ENCODE measurements around the gene CTSE.
A peak's percentile ranks its signal among the peaks of the same experiment; 100 is the strongest.
"Not testable (repeated sequence)": the region's sequence is repeated elsewhere in the genome, so short reads cannot be mapped to it uniquely, and the experiment has no call there.

CTSE gene

DNA sequence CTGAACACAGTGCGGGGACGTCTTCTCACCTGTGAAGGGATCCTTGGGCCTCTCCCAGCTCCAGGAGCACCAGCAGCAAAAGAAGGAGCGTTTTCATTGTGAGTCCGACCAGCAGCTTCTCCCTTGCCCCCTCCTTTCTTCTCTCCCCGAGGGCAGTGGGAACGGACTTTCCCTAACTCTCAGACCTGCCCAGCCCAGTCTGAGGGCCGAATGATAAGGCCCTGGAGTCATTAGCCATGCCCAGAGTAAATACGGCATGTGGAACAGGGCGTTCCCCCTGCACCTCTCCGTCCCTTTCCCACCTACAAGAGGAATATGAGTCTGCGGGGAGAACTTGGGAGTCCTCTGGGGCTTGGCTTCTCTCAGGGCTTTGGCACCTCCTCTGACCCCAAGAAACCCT lies at the start of gene CTSE:
Gene CTSE (minus strand): TSS at position 201 of the 400 bp plus-strand sequence. CDS start 104 bp downstream, at position 97.
- no peak within 1 kb of the TSS for H3K4me3 ChIP-seq (ENCODE audit: low read depth, low read length)
- DNase-seq (ENCODE audit: low read depth), result no peak
- no peak for TF ChIP-seq CTCF (IDR thresholded peaks at IDR 0.05; ENCODE audit: low read depth, low read length, missing control alignments)

DNA sequence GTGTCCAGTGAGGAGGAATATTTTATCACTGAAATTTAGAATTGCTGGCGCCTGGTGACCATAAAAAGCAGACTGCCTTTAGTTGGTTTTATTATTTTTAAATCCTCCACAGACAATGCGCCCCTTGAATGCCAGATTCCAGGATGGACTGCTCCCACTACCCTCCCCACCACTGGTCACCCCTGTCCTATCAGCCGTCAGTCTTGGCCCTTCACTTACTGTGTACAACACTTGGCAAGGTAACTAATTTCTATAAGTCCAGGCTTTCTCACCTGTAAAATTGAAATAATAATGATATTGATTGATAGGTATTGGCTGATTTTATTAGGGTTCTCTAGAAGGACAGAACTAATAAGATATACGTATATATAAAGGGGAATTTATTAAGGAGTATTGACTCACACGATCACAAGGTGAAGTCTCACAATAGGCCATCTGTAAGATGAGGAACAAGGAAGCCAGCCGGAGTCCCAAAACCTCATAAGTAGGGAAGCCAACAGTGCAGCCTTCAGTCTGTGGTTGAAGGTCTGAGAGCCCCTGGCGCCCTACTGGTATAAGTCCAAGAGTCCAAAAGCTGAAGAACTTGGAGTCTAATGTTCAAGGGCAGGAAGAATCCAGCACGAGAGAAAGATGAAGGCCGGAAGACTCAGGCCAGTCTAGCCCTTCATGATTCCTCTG lies 47.1 kb upstream of the CTSE start:
- no peak for TF ChIP-seq CTCF (IDR thresholded peaks at IDR 0.05; ENCODE audit: low read depth, low read length, missing control alignments)
- no peak for DNase-seq (ENCODE audit: low read depth)
- H3K4me3 ChIP-seq (ENCODE audit: low read depth, low read length), result no peak overlapping the region

DNA sequence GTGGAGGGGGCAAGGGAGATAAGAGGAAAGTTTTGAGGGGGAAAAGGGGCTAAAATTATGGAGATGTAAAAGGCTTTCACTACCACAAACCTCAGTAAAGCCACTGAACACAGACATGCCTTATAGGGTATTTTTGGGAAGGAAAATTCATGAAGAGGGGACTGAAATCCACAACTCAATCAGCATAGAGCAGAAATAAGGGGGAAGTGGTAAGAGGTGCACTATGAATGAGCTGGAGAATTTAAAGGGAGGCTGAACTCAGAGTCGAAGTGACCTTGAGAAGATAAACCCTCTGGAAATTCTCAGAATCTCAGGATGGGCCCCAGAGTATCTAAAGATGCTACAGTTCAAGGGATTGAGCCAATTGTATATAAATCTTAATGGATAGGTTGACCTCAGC lies 44.6 kb upstream of the CTSE start:
- TF ChIP-seq CTCF (IDR thresholded peaks at IDR 0.05; ENCODE audit: low read depth, low read length, missing control alignments), result no peak
- no peak for DNase-seq (ENCODE audit: low read depth)

DNA sequence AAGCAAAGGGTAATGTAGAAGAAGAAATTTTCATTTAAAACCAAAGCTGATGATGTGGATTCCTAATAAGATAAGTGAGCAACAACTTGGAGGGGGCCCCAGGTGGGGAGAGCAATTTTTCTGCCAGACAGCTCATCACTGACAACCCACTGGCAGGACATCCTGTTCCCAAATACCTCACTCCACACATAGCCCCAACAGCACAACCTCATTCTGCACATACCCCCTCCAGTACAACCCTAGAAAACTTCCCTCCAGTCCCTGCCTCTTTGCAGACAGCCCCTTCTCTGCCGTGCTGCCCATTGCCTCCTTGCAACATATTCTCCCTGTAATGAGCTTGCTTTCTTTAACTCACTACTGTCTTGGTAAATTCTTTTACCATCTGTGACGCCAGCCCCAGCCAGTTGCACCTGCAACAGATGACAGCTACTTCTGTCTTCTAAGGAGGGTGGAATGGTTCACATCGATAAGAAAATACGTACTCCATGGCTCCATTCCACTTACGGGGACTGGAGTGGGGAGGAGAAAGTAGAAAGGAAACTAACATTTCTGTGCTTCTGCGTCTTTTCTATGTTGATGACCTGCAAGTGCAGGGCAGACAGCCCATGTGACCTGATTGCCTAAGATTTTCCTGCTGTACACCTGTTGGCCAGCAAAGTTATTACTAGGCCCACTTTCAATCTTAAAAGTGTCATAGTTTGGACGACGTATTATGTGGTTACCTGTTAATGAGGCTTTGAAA lies 44.0 kb upstream of the CTSE start:
- TF ChIP-seq CTCF (IDR thresholded peaks at IDR 0.05; ENCODE audit: low read depth, low read length, missing control alignments), result no peak
- no peak overlapping the region for H3K4me3 ChIP-seq (ENCODE audit: low read depth, low read length)
- no peak for DNase-seq (ENCODE audit: low read depth)

More for the DNA sequence above, 44.6 kb upstream of the CTSE start:
- no peak overlapping the region for H3K4me3 ChIP-seq (ENCODE audit: low read depth, low read length)

DNA sequence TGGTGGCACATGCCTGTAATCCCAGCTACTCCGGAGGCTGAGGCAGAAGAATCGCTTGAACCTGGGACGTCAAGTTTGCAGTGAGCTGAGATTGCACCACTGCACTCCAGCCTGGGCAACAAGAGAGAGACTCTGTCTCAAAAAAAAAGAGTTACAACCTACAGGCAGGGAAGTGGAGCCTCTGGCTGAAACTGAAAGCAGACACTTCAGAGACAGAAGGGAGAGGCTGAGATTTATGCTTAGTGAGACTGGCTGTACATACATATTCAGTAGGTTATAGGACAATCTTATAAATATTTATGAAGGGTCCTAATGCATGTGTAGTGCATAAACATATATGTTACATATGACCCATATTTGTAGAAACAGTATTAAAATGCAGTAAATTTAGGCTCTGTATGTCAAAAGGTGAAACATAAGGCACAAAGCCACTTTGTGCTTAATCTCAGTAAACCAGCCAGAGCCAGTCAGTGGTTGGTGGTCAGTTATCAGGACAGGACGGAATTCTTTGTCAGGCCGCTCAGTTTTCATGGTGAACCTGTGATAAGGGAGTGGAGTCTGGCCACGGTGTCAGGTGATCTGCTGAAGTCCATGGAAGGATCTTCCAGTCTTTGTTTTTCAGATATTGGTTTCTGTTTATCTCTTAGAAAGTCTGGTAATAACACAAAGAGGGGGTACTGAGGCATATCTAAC lies 42.9 kb upstream of the CTSE start:
- TF ChIP-seq CTCF (IDR thresholded peaks at IDR 0.05; ENCODE audit: low read depth, low read length, missing control alignments), result no peak
- H3K4me3 ChIP-seq (ENCODE audit: low read depth, low read length), result no peak overlapping the region
- DNase-seq (ENCODE audit: low read depth), result peak; percentile 53

GRCh38 chr1:206065547-206066145 lies 42.0 kb upstream of the CTSE start:
- H3K4me3 ChIP-seq (ENCODE audit: low read depth, low read length), result no peak overlapping the region
- no peak for TF ChIP-seq CTCF (IDR thresholded peaks at IDR 0.05; ENCODE audit: low read depth, low read length, missing control alignments)
- DNase-seq (ENCODE audit: low read depth), result no peak

DNA sequence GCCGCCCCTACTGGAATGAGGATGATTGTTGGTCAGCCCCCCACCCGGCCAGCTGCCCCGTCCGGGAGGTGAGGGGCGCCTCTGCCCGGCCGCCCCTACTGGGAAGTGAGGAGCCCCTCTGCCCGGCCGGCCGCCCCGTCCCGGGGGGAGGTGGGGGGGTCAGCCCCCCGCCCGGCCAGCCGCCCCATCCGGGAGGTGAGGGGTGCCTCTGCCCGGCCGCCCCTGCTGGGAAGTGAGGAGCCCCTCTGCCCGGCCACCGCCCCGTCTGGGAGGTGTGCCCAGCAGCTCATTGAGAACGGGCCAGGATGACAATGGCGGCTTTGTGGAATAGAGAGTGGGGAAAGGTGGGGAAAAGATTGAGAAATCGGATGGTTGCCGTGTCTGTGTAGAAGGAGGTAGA lies 40.8 kb upstream of the CTSE start:
- not testable (repeated sequence) for DNase-seq (ENCODE audit: low read depth)

DNA sequence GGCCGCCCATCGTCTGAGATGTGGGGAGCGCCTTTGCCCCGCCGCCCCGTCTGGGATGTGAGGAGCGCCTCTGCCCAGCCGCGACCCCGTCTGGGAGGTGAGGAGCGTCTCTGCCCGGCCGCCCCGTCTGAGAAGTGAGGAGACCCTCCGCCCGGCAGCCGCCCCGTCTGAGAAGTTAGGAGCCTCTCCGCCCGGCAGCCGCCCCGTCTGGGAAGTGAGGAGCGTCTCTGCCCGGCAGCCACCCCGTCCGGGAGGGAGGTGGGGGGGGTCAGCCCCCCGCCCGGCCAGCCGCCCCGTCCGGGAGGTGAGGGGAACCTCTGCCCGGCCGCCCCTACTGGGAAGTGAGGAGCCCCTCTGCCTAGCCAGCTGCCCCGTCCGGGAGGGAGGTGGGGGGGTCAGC lies 40.3 kb upstream of the CTSE start:
- not testable (repeated sequence) for H3K4me3 ChIP-seq (ENCODE audit: low read depth, low read length); DNase-seq (ENCODE audit: low read depth)

More for the DNA sequence above, 40.8 kb upstream of the CTSE start:
- H3K4me3 ChIP-seq (ENCODE audit: low read depth, low read length), result not testable (repeated sequence)

Data from GM12864 (cell line).